Measurements from ENCODE around the gene MYO5C. TPM values are rescaled to one million over a fixed set of nuclear protein-coding genes. Genes with fewer than 3 reads are reported as not detected.

MYO5C gene
- total and polyA plus RNA-seq, 2 donors from 2014 or later: 4.6 to 41.6 TPM

- H3K4me3 ChIP-seq (ENCODE audit: low read length in 3 of 3): no peak overlapping the region
- H3K27me3 ChIP-seq (ENCODE audit: control insufficient read depth, insufficient read depth, low read length): no peaks in the 10 kb centered on the region
- H3K9me3 ChIP-seq (ENCODE audit: control insufficient read depth in 2 of 3, insufficient read depth in 1 of 3, low read length in 3 of 3): no peaks in the 10 kb centered on the region
- intact Hi-C loops (cut with DNase I): no loop called here
- H3K36me3 ChIP-seq (ENCODE audit: control insufficient read depth in 2 of 3, insufficient read depth in 3 of 3, low read length in 3 of 3): no peaks in the 10 kb centered on the region
- DNase-seq: no peak
- no peak overlapping the region for H3K27ac ChIP-seq (ENCODE audit: low read depth in 2 of 2, low read length in 2 of 2)
- H3K4me1 ChIP-seq (ENCODE audit: control insufficient read depth in 2 of 3, insufficient read depth in 2 of 3, low read depth in 1 of 3, low read length in 3 of 3): peaks cover 0 to 3% (median 0%) of the 10 kb centered on the region in 3 donors
- TF ChIP-seq CTCF (IDR thresholded peaks at IDR 0.05; ENCODE audit: borderline replicate concordance, extremely low read depth, insufficient read depth): no peak
- H3K9ac ChIP-seq (ENCODE audit: low read length in 3 of 3): no peak overlapping the region
- FAIRE-seq: no peak
Measured at GRCh38 chr15:52255008-52255407, 40.6 kb downstream of the MYO5C start.

GRCh38 chr15:52254391-52254790 lies 41.2 kb downstream of the MYO5C start:
- TF ChIP-seq CTCF (IDR thresholded peaks at IDR 0.05; ENCODE audit: borderline replicate concordance, extremely low read depth, insufficient read depth): no peak
- H3K36me3 ChIP-seq (ENCODE audit: control insufficient read depth in 2 of 3, insufficient read depth in 3 of 3, low read length in 3 of 3): peaks cover 0 to 3% (median 0%) of the 10 kb centered on the region in 3 donors
- FAIRE-seq: no peak
- intact Hi-C loops (cut with DNase I): no loop called here
- DNase-seq: no peak
- H3K27me3 ChIP-seq (ENCODE audit: control insufficient read depth, insufficient read depth, low read length): no peaks in the 10 kb centered on the region
- no peak overlapping the region for H3K27ac ChIP-seq (ENCODE audit: low read depth in 2 of 2, low read length in 2 of 2)
- no peak overlapping the region for H3K4me3 ChIP-seq (ENCODE audit: low read length in 3 of 3)
- no peaks in the 10 kb centered on the region for H3K9me3 ChIP-seq (ENCODE audit: control insufficient read depth in 2 of 3, insufficient read depth in 1 of 3, low read length in 3 of 3)
- H3K9ac ChIP-seq (ENCODE audit: low read length in 3 of 3): no peak overlapping the region
- peaks cover 0 to 3% (median 0%) of the 10 kb centered on the region in 3 donors for H3K4me1 ChIP-seq (ENCODE audit: control insufficient read depth in 2 of 3, insufficient read depth in 2 of 3, low read depth in 1 of 3, low read length in 3 of 3)

- Histone ChIP-seq H3K9me3 (ENCODE audit: control insufficient read depth in 2 of 3, insufficient read depth in 1 of 3, low read length in 3 of 3) (no peaks in the 10 kb centered on the region), H3K36me3 (ENCODE audit: control insufficient read depth in 2 of 3, insufficient read depth in 3 of 3, low read length in 3 of 3) (peaks cover 0 to 3% (median 0%) of the 10 kb centered on the region in 3 donors), H3K4me3 (ENCODE audit: low read length in 3 of 3) (no peak overlapping the region), H3K27me3 (ENCODE audit: control insufficient read depth, insufficient read depth, low read length) (no peaks in the 10 kb centered on the region), H3K4me1 (ENCODE audit: control insufficient read depth in 2 of 3, insufficient read depth in 2 of 3, low read depth in 1 of 3, low read length in 3 of 3) (peaks cover 0 to 3% (median 0%) of the 10 kb centered on the region in 3 donors), H3K27ac (ENCODE audit: low read depth in 2 of 2, low read length in 2 of 2) (no peak overlapping the region), H3K9ac (ENCODE audit: low read length in 3 of 3) (no peak overlapping the region)
- FAIRE-seq: no peak
- no peak for TF ChIP-seq CTCF (IDR thresholded peaks at IDR 0.05; ENCODE audit: borderline replicate concordance, extremely low read depth, insufficient read depth)
- intact Hi-C loops (cut with DNase I): no loop called here
- DNase-seq: no peak
Measured at GRCh38 chr15:52252781-52253180, 42.8 kb downstream of the MYO5C start.
